CD4-positive, CD25-positive, alpha-beta regulatory T cell (primary cell): ENCODE data around the gene ZNF423. TPM values are rescaled to one million over a fixed set of nuclear protein-coding genes. Genes with fewer than 3 reads are reported as not detected.
A peak's percentile ranks its signal among the peaks of the same experiment; 100 is the strongest.

Source experiments
- ATAC-seq, 2 donors: fragments of 150-1000 bp; cut with Tn5 transposase; one replicate each; pipeline ENCODE4 v1.10.0; 2021; ENCODE audit warnings: low read depth in 2 of 2, moderate number of reproducible peaks in 2 of 2, moderate library complexity in 1 of 2
- DNase-seq, 3 donors: peaks; one replicate each; pipeline versions ENCODE4 v3.0.0 to v3.0.0-alpha.2; 2012 to 2022; ENCODE audit warnings: mixed read lengths in 1 of 3
- H3K27ac ChIP-seq: one replicate; pipeline ENCODE4 v1.7.0; 2013; ENCODE audit warnings: mild to moderate bottlenecking, low read length; ENCODE audit not compliant: insufficient read depth, poor library complexity, severe bottlenecking
- H3K27me3 ChIP-seq: one replicate; pipeline ENCODE4 v1.7.0; 2013; ENCODE audit warnings: low read length; ENCODE audit not compliant: control insufficient read depth, insufficient read depth
- H3K36me3 ChIP-seq: one replicate; pipeline ENCODE4 v1.7.0; 2013; ENCODE audit warnings: mild to moderate bottlenecking, low read length, moderate library complexity; ENCODE audit not compliant: control insufficient read depth, insufficient read depth
- H3K4me1 ChIP-seq: 2 replicates; pipeline ENCODE4 v1.7.0; 2013; ENCODE audit warnings: mild to moderate bottlenecking, low read length; ENCODE audit not compliant: insufficient read depth, control insufficient read depth, poor library complexity, severe bottlenecking
- H3K4me3 ChIP-seq: one replicate; pipeline ENCODE4 v1.7.0; 2013; ENCODE audit warnings: low read depth, mild to moderate bottlenecking, low read length, moderate library complexity
- H3K9me3 ChIP-seq, 2 experiments: 1 replicate in 1 of 2; 2 replicates in 1 of 2; pipeline ENCODE4 v1.7.0; 2013; ENCODE audit warnings: low read length in 2 of 2, mild to moderate bottlenecking in 1 of 2, moderate library complexity in 1 of 2; ENCODE audit not compliant: control insufficient read depth in 2 of 2
- H3K27ac Mint-ChIP-seq, 3 donors: one replicate each; pipeline ENCODE4 v1.8.0; 2020 to 2022; ENCODE audit warnings: mild to moderate bottlenecking in 3 of 3, mixed read lengths in 3 of 3, moderate library complexity in 2 of 3
- H3K27me3 Mint-ChIP-seq: one replicate; pipeline ENCODE4 v1.8.0; 2022; ENCODE audit warnings: mild to moderate bottlenecking, mixed read lengths
- H3K36me3 Mint-ChIP-seq: one replicate; pipeline ENCODE4 v1.8.0; 2020; ENCODE audit warnings: mixed read lengths
- H3K4me1 Mint-ChIP-seq, 4 donors: one replicate each; pipeline ENCODE4 v1.8.0; 2020 to 2022; ENCODE audit warnings: mixed read lengths in 4 of 4, mild to moderate bottlenecking in 1 of 4
- H3K4me3 Mint-ChIP-seq, 4 donors: one replicate each; pipeline ENCODE4 v1.8.0; 2020 to 2022; ENCODE audit warnings: mild to moderate bottlenecking in 4 of 4, mixed read lengths in 4 of 4, moderate library complexity in 3 of 4
- H3K9me3 Mint-ChIP-seq, 7 donors: one replicate each; pipeline ENCODE4 v1.8.0; 2020 to 2022; ENCODE audit warnings: mixed read lengths in 7 of 7, mild to moderate bottlenecking in 3 of 7, moderate library complexity in 2 of 7
- polyA plus RNA-seq, 4 donors: library from polyadenylated mRNA; unstranded; fragments of 300-500 nt; fragmentation: Illumina TruSeq; gene quantifications; one replicate each; pipeline ENCODE4 v1.2.3, GENCODE V29; 2021
- total RNA-seq: library from RNA; stranded (reverse); gene quantifications from one replicate; pipeline ENCODE4 v1.2.3, GENCODE V29; 2022

The ZNF423 gene
- total and polyA plus RNA-seq, 5 donors from 2014 or later = 0.05 TPM; not detected in 4

DNA sequence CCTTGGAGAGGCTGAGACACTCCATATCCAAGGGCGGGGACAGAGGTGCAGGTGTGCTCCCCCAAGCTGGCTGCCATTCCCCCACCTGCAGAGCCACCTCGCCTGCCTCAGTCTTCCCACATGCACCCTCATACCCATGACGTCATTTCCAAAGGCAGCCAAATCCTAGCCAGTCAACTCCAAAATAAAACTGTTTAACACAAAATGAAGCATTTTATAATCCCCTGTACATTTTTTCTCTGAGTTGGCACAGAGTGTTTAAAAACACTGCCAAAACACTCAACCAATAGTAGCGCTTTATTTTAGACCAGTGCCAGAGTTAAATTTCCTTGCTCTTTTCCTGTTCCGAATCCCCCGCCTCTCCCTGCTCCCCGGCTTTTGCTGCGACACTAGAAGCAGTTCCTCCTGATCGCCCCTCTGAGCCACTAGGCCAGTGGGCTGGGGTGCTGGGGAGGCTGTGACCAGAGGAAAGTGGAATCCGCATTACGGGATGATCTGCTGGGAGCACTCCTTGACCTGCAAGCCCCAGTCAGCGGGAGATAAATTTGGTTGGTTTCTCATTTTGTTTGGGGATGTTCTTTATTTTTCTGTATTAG is 139.5 kb downstream of the ZNF423 start:
- Mint-ChIP-seq H3K27ac (peak overlapping the region in 1 of 3 donors; percentile 64), H3K36me3 (no peaks in the 10 kb centered on the region), H3K9me3 (peaks cover 0 to 2% (median 0%) of the 10 kb centered on the region in 7 donors), H3K27me3 (no peaks in the 10 kb centered on the region), H3K4me1 (no peaks in the 10 kb centered on the region), H3K4me3 (no peak overlapping the region)
- no peaks in the 10 kb centered on the region for H3K4me1 ChIP-seq
- ATAC-seq (no peak), DNase-seq (no peak)
- H3K27ac ChIP-seq = no peak overlapping the region
- no peaks in the 10 kb centered on the region for H3K36me3 ChIP-seq
- no peaks in the 10 kb centered on the region for H3K9me3 ChIP-seq
- no peaks in the 10 kb centered on the region for H3K27me3 ChIP-seq
- no peak overlapping the region for H3K4me3 ChIP-seq

DNA sequence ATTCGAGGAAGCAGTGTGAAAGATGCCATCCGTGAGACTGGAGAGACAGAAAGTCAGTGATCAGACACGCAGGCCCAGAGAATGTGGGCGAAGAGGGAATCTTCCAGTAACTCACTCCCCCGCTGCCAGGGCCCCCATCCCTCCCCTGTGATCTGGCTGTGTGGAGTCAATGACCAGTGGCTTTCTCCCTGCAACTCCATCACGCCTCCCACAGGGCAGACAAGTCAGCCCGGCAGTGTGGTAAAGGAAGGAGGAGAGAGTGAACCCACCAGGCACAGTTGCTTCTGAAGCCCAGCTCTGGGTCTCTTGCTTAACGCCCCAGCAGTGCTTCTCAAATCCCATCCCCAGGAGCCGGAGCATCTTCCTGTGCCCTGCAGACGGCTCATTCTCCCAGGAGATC is 142.1 kb downstream of the ZNF423 start:
- Histone ChIP-seq H3K4me1 (no peaks in the 10 kb centered on the region), H3K4me3 (no peak overlapping the region), H3K27ac (no peak overlapping the region), H3K9me3 (no peaks in the 10 kb centered on the region), H3K36me3 (no peaks in the 10 kb centered on the region), H3K27me3 (no peaks in the 10 kb centered on the region)
- H3K36me3 Mint-ChIP-seq = no peaks in the 10 kb centered on the region
- H3K27ac Mint-ChIP-seq = no peak overlapping the region
- H3K4me3 Mint-ChIP-seq = no peak overlapping the region
- peaks cover 0 to 2% (median 0%) of the 10 kb centered on the region in 7 donors for H3K9me3 Mint-ChIP-seq
- no peaks in the 10 kb centered on the region for H3K4me1 Mint-ChIP-seq
- no peak for DNase-seq
- ATAC-seq = no peak
- H3K27me3 Mint-ChIP-seq = peaks cover 4% of the 10 kb centered on the region

DNA sequence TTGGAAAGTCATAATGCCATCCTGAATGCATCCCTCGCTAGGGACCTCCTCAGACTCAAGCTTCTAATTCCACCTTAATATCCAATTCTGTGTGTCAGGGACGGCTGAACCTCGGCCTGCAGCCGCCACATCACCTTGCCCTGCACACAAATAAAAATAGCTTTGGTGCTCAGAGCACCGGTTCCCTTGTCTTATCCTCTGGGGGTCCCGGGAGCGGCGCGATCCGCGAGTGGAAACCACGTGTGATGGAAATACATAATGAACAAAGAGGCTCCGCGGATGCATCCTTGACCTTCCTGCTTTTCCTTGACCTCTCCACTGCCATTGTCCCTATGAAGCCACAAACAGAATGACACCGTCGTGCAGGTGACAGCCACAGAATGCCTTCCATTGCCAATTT is 143.4 kb downstream of the ZNF423 start:
- no peak for ATAC-seq
- no peaks in the 10 kb centered on the region for H3K27me3 ChIP-seq
- H3K36me3 Mint-ChIP-seq = no peaks in the 10 kb centered on the region
- no peak overlapping the region for H3K4me3 ChIP-seq
- no peaks in the 10 kb centered on the region for H3K36me3 ChIP-seq
- H3K4me1 Mint-ChIP-seq = no peaks in the 10 kb centered on the region
- H3K27ac Mint-ChIP-seq = peak overlapping the region in 1 of 3 donors; percentile 34
- peaks cover 0 to 3% (median 0%) of the 10 kb centered on the region in 7 donors for H3K9me3 Mint-ChIP-seq
- no peaks in the 10 kb centered on the region for H3K4me1 ChIP-seq
- no peaks in the 10 kb centered on the region for H3K9me3 ChIP-seq
- no peak overlapping the region for H3K27ac ChIP-seq
- no peak for DNase-seq
- H3K27me3 Mint-ChIP-seq = peaks cover 4% of the 10 kb centered on the region
- no peak overlapping the region for H3K4me3 Mint-ChIP-seq

DNA sequence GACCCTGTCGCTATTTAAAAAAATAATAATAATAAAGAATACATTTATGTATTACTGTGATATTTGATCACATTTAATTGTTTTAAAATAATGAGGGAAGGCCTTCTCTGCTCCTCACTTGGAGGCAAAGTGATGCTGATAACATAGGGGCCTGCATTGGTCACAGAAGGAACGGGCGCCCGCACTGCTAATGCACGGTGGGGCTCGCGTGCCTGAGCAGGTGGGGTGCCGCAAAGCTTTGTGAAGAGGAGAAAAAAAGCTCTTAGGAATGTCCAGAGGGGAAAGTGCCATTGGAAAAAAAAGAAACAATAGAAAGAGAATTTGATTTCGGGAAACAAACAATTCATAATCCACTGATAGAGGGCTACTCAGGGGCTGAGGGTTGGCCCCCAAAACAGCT is 143.8 kb downstream of the ZNF423 start:
- peaks cover 0 to 3% (median 0%) of the 10 kb centered on the region in 7 donors for H3K9me3 Mint-ChIP-seq
- ATAC-seq = no peak

DNA sequence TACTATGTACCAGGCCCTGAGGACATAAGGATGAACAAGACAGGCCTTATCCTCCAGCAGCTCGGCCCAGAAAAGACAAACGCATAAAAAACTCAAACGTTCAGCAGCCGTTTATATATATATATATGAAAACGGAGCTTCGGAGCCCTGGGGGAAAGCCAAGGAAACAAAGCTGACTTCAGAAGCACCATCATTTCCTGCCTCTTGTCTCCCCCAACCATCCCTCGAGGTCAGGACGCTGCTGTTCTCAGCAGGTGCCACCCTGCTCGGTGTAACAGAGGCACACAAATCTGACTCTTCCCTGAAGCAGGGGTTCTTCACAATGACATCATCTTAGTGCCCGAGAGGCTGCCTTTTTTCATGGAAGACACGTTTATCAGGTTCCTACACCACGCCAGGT is 146.9 kb downstream of the ZNF423 start:
- H3K9me3 ChIP-seq = no peaks in the 10 kb centered on the region
- no peak overlapping the region for H3K4me3 Mint-ChIP-seq
- DNase-seq (no peak), ATAC-seq (no peak)
- H3K9me3 Mint-ChIP-seq = peaks cover 0 to 3% (median 0%) of the 10 kb centered on the region in 7 donors
- no peak overlapping the region for H3K27ac Mint-ChIP-seq
- H3K4me1 Mint-ChIP-seq = no peaks in the 10 kb centered on the region
- H3K36me3 ChIP-seq = no peaks in the 10 kb centered on the region
- H3K27me3 Mint-ChIP-seq = peaks cover 4% of the 10 kb centered on the region
- H3K36me3 Mint-ChIP-seq = no peaks in the 10 kb centered on the region
- H3K27me3 ChIP-seq = no peaks in the 10 kb centered on the region
- H3K4me1 ChIP-seq = no peaks in the 10 kb centered on the region
- H3K4me3 ChIP-seq = no peak overlapping the region
- H3K27ac ChIP-seq = no peak overlapping the region

More for the DNA sequence above, 143.8 kb downstream of the ZNF423 start:
- Histone ChIP-seq H3K36me3 (no peaks in the 10 kb centered on the region), H3K4me3 (no peak overlapping the region), H3K9me3 (no peaks in the 10 kb centered on the region), H3K27ac (no peak overlapping the region), H3K4me1 (no peaks in the 10 kb centered on the region), H3K27me3 (no peaks in the 10 kb centered on the region)
- H3K4me1 Mint-ChIP-seq = no peaks in the 10 kb centered on the region
- no peak for DNase-seq
- no peak overlapping the region for H3K4me3 Mint-ChIP-seq
- no peaks in the 10 kb centered on the region for H3K36me3 Mint-ChIP-seq
- no peak overlapping the region for H3K27ac Mint-ChIP-seq
- H3K27me3 Mint-ChIP-seq = peaks cover 4% of the 10 kb centered on the region

DNA sequence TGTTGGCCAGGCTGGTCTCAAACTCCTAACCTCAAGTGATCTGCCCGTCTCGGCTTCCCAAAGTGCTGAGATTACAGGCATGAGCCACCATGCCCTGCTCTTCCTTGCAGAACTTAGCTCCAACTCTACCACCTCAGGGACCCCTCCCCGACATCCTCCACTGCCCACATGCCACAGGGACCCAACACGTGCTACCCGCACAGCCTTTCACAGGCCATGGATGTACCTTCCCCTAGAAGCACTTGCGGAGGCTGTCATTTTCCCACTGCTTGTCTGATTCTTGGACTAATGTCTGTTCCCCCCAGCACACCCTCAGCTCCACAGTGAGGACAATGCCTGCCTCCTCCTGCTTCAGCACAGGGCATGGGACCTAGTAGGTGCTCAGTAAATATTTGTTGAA is 147.4 kb downstream of the ZNF423 start:
- no peaks in the 10 kb centered on the region for H3K4me1 Mint-ChIP-seq
- H3K9me3 Mint-ChIP-seq = peaks cover 0 to 3% (median 0%) of the 10 kb centered on the region in 7 donors
- H3K4me1 ChIP-seq = no peaks in the 10 kb centered on the region
- no peak overlapping the region for H3K27ac ChIP-seq
- H3K36me3 Mint-ChIP-seq = no peaks in the 10 kb centered on the region
- no peak overlapping the region for H3K27ac Mint-ChIP-seq
- H3K4me3 ChIP-seq = no peak overlapping the region
- DNase-seq (no peak), ATAC-seq (no peak)
- no peak overlapping the region for H3K4me3 Mint-ChIP-seq
- peaks cover 4% of the 10 kb centered on the region for H3K27me3 Mint-ChIP-seq
- no peaks in the 10 kb centered on the region for H3K9me3 ChIP-seq
- no peaks in the 10 kb centered on the region for H3K27me3 ChIP-seq
- no peaks in the 10 kb centered on the region for H3K36me3 ChIP-seq

DNA sequence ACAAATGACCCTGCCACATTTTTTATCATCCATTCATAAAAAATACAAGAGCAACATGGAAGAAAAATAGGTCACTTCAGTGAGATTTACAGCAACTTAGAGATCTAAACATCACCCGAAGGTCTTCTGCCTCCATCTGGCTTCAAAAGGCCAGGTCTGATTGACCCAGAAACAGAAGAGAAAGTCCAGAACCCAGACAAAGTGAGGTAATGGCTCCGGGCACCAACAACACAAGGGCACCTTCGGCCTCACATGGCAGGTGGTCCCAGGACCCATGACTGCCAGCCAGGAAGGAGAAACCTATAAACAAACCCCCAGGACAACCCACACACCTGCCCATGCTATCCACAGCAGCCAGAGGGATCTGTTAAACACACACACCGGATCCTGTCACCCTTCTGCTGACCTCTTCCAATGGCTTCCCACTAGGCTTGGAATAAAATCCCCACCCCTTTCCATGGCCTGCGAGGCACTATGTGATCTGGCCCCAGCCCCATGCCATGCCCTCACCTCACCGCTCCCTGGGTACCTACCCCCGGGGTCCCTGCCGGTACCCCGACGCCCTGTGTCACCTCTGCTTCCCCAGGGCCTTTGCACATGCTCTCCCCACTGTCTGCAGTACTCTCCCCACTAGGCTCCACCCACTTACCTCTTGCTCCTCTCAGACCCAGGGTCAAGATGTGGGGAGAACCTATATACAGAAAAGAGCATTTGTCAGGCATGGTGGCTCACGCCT is 149.1 kb downstream of the ZNF423 start:
- Mint-ChIP-seq H3K9me3 (peaks cover 0 to 3% (median 0%) of the 10 kb centered on the region in 7 donors), H3K4me1 (no peaks in the 10 kb centered on the region)
- no peak for ATAC-seq

More for the DNA sequence above, 149.1 kb downstream of the ZNF423 start:
- Mint-ChIP-seq H3K36me3 (no peaks in the 10 kb centered on the region), H3K4me3 (peak overlapping the region in 1 of 4 donors; percentile 32), H3K27ac (no peak overlapping the region), H3K27me3 (peaks cover 4% of the 10 kb centered on the region)
- H3K4me3 ChIP-seq = no peak overlapping the region
- no peaks in the 10 kb centered on the region for H3K4me1 ChIP-seq
- no peaks in the 10 kb centered on the region for H3K36me3 ChIP-seq
- no peaks in the 10 kb centered on the region for H3K27me3 ChIP-seq
- H3K27ac ChIP-seq = no peak overlapping the region
- DNase-seq = no peak
- no peaks in the 10 kb centered on the region for H3K9me3 ChIP-seq
